Left lobe of liver (tissue), 2 donors: ENCODE measurements around the gene SRGAP3. TPM values are rescaled to one million over a fixed set of nuclear protein-coding genes. Genes with fewer than 3 reads are reported as not detected.

Experiments
- ATAC-seq: fragments of 200-7000 bp; cut with Tn5 transposase; one replicate; pipeline ENCODE4 v1.9.1; 2020; ENCODE audit warnings: mild to moderate bottlenecking, moderate library complexity
- DNase-seq: peaks from one replicate; pipeline ENCODE4 v3.0.0-alpha.2; 2020; ENCODE audit warnings: low spot score
- total RNA-seq: library from RNA; stranded (reverse); gene quantifications from one replicate; pipeline ENCODE4 v1.2.1, GENCODE V29; 2021
- donor health status: DM: no; HTN: no; CAD: no; lungs with moderate emphysema.
- donor health status: DM: no; HTN: yes; CAD: no.

SRGAP3 gene
- total RNA-seq, 1 donor from 2014 or later = 2.8 TPM

- no peak for ATAC-seq
- DNase-seq = no peak
Observed at GRCh38 chr3:9254764-9255163, 5.3 kb upstream of the SRGAP3 start.

GRCh38 chr3:9253327-9253726, 3.9 kb upstream of the SRGAP3 start:
- ATAC-seq = no peak
- DNase-seq = no peak

- ATAC-seq (no peak), DNase-seq (no peak)
Observed at GRCh38 chr3:9251055-9251786, 1.8 kb upstream of the SRGAP3 start.

DNA sequence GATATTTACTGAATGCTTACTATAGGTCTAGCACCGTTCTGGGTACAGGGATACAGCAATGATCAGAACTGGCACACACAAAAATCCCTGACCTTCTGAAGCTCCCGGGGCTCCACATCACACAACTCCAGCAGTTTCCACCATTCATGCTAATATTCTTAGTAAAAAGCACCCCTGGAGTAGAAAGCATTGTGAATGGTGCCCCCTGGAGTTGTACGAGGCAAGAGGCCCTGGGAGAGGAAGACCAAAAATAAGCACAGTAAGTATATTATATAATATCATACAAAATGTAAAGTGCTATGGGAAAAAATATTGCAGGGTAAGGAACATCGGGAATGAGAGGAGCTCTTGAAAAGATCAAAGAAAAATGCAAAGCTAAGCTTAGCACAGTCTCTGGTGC, 790 bp upstream of the SRGAP3 start:
- ATAC-seq (no peak), DNase-seq (no peak)

GRCh38 chr3:9248522-9249271, 749 bp downstream of the SRGAP3 start:
- ATAC-seq (no peak), DNase-seq (no peak)

GRCh38 chr3:9247941-9248521, 1.4 kb downstream of the SRGAP3 start:
- ATAC-seq = no peak
- DNase-seq = no peak

DNA sequence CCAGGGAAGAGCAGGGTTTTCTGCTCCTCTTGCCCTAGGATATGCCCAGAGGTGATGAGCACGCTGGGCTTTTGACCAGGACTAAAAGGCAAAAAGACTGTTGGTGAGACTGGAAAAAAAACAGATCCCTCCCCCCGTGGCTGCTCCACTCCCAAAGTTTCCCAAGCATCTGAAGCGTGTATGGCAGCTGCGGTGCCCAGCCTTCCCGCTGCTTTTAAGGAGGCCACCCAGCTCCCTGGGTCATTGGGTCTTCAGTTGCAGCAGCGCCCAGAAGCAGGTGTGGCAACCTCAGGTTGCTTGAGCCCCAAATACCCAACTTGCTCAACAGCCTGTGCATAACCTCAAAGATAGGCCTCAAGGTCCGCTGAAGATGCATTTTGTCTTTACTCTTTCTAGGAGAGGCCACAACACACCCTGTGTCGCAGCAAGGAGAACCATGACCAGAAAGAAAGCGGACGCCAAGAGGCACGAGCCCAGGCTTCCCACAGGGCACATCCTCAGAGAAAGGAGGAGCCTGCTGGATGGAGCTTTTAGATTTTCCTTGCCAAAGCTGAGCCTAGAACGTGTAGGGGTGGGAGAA, 2.0 kb downstream of the SRGAP3 start:
- no peak for DNase-seq
- ATAC-seq = no peak

GRCh38 chr3:9246189-9246588, 3.3 kb downstream of the SRGAP3 start:
- ATAC-seq = no peak
- DNase-seq = no peak

DNA sequence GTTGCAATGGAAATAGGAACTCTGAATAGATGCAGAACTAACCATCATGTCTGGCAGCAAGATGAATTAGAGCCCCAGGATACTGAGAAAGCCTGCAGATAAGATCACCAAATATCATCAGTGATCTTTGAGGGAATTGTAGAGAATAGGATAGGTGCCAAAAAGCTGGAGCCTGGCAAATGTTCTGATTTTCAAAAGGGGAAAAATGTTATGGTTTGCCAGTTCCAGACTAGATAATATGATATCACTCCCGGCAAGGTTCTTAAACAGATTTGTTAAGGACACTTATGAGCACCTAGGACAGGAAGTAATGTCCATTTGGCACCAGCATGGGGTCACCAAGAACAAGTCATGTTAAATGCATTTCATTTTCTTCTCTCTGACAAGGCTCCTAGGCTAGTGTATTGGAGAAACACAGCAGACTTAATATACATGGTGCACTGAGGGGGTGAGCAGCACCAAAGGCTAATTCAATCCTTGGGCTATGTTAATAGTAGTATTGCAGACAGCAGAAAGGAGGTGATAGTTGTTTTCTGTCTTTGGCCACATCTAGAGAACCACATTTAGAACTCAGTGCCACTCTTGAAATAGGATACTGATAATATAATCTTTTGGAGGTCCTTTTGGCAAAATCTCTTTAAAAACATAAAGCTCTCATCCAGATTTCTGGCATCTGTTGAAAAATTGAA, 4.8 kb downstream of the SRGAP3 start:
- DNase-seq = no peak
- ATAC-seq = no peak

GRCh38 chr3:9241956-9242355, 7.5 kb downstream of the SRGAP3 start:
- DNase-seq (no peak), ATAC-seq (no peak)

DNA sequence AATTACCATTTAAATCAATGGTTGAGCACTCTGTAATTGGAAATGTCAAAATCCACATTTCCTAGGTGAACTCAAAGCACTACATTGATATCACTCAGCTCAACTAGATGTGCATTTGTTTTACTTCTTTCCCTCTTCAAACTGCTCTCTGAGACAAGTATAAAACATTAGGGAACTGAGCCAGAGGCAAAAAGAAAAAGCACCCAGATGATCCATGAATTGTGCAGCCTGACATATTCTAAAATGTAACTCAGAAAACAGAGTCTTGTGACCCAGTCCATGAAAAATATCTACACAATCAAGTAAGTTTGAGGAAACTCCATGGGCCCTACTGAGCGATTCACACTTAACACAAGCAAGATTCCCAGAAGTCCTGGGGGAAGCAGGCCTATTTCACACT, 9.8 kb downstream of the SRGAP3 start:
- ATAC-seq = no peak

DNA sequence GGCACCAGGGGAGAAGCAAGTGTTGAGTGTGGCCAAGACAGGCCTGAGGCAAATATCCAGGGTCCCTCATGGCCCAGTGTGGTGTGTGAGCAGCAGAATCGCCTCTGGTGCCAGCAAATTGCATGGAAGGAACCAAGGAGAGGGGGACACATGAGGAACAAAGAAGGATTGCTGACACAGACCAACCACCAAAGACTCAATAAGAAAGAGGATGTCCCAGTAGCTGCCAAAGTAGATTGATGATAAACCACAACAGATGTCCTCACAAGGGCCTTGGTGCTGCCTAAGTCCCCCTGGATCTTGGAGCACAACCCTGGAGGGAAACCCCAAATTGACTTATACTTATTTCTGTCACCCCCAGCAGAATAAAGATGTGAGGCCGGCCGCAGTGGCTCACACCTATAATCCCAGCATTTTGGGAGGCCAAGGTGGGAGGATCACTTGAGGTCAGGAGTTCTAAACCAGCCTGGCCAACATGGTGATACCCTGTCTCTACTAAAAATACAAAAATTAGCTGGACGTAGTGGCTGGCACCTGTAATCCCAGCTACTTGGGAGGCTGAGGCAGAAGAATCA, 10.6 kb downstream of the SRGAP3 start:
- ATAC-seq (no peak), DNase-seq (no peak)

More for the DNA sequence above, 9.8 kb downstream of the SRGAP3 start:
- no peak for DNase-seq

- ATAC-seq (no peak), DNase-seq (no peak)
Observed at GRCh38 chr3:9238276-9238675, 11.2 kb downstream of the SRGAP3 start.

- DNase-seq = no peak
- ATAC-seq = no peak
Observed at GRCh38 chr3:9233814-9234600, 15.4 kb downstream of the SRGAP3 start.

DNA sequence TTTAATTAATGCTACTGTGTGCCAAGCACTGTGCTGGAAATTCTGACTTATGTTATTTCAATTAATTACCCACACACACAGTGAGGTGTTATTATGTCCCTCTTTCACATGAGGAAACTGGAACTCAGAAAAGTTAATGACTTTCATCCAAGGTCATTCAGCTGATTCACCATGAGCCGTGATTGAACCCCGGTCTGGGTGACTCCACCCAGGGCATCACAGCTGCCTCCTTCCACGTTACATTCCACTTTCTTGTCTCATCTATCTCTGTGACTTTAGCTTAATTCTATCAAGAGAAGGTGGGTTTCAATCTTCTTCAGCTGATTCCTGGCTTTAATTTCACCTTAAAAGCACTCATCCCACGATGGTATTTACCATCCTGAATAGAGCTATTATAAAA, 16.3 kb downstream of the SRGAP3 start:
- no peak for ATAC-seq
- DNase-seq = no peak

GRCh38 chr3:9231937-9232336, 17.5 kb downstream of the SRGAP3 start:
- no peak for DNase-seq
- ATAC-seq = no peak

- DNase-seq (no peak), ATAC-seq (no peak)
Observed at GRCh38 chr3:9231471-9231870, 18.0 kb downstream of the SRGAP3 start.

- DNase-seq (no peak), ATAC-seq (no peak)
Observed at GRCh38 chr3:9231006-9231405, 18.4 kb downstream of the SRGAP3 start.

DNA sequence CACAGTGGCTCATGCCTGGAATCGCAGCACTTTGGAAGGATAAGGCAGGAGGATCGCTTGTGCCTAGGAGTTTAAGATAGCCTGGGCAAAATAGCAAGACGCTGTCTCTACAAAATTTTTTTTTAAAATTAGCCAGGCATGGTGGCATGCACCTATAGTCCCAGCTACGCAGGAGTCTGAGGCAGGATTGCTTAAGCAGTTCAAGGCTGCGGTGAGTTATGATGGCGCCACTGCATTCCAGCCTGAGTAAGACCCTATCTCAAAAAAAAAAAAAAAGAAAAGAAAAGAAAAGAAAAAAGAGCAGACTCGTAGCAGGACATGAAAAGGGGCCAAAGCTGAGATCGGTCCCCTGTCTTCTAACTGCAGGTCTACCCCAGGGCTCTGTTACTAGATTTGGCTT, 18.9 kb downstream of the SRGAP3 start:
- DNase-seq (no peak), ATAC-seq (no peak)

DNA sequence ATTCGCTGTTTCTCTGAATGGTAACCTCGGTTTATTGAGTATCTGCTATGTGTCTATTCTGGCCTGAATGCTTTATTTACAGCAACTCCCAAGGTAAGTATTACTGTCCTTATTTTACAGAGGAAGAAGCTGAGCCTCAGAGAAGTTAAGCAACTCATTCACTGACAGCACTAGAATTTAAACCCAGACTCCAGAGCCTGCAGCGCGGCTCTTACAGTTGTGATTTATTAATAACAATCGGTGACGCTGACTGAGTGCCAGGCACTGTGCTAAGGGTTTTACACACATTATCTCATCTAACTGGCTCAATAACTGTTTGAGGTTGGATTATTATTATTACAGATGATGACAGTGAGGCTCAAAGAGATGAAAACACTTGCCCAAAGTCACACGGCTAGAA, 19.6 kb downstream of the SRGAP3 start:
- DNase-seq (no peak), ATAC-seq (no peak)
